HG03280 (cell line): ENCODE data around the gene BRD3OS.
"Not testable (repeated sequence)": the region's sequence is repeated elsewhere in the genome, so short reads cannot be mapped to it uniquely, and the experiment has no call there.

Experiments
- ATAC-seq: cut with Tn5 transposase; IDR thresholded peaks from one replicate; pipeline ENCODE4 v1.9.1; 2021; ENCODE audit warnings: mild to moderate bottlenecking, moderate library complexity; ENCODE audit not compliant: unreplicated experiment

The BRD3OS gene

DNA sequence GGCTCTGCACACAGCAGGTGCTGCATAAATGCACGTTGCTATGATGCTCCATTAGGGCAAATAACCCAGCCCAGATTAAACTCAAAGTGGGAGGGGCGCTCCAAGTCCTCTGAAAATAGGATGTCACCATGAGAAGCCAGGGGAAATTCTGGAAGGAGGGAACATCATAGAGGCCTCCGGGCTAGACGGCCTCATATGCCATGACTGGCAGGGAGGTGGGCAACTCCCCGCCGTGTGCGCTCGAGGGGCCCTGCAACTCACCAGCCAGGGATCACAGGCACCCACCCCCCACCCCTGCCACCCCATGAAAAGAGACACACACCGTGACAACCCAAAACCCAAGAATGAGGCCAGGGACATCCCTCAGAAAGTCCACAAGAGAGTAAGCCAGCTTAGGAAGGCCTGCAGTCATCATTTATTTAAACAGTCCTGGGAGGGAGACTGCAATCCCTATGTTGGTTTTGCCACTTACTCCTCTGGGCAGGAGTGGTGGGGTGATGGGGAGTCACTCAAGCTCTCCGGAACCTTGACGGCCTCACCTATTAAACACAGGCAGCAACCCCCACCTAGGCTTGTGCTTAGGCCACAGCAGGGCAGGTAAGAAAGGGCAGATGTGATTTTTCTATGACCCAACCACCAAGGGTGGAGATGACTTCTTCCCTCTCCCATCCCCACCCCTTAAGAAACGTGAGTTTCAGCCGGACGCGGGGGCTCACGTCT is 37.2 kb upstream of the BRD3OS start:
- no peak for ATAC-seq

DNA sequence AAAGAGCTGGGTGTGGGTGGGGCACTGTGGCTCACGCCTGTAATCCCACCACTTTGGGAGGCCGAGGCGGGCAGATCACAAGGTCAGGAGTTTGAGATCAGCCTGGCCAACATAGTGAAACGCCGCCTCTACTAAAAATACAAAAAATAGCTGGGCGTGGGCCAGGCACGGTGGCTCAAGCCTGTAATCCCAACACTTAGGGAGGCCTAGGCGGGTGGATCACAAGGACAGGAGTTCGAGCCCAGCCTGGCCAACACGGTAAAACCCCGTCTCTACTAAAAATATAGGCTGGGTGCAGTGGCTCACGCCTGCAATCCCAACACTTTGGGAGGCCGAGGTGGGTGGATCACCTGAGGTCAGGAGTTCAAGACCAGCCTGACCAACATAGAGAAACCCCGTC is 36.5 kb upstream of the BRD3OS start:
- not testable (repeated sequence) for ATAC-seq

GRCh38 chr9:133989625-133990365 is 35.5 kb upstream of the BRD3OS start:
- ATAC-seq: no peak

GRCh38 chr9:133990366-133991213 is 34.7 kb upstream of the BRD3OS start:
- no peak for ATAC-seq

DNA sequence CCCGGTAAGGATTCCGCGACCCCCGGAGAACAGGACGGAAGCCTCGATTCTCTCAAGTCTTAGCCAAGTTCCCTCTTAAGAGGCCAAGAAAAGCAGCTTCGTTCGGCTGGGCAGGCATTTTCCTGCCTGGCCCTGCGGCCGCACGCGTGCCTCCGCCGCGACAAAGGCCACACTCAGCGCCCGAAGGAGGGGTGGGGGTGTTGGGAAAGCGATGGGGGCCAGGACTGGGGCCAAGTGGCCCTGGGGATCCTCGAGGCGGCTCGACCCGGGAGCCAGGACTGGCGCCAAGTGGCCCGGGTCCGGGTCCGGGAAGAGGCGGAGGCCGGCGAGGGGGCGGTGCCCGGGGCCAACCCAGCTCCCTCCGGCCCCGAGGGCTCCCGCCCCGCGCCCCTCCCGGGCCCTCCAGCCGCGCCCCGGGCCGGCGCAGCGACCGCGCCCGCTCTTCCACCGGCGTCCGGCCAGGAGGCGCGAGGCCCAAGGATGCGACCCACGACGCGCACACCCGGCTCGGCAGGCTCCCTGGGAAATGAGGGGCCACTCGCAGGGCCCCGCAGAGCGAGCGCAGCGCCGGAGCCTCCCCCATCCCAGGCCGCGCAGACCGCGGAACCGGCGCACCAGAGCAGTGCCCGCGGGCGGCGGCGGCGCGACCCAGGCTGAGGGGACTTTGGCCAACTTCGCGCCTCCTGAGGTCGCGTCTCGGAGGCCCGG is 33.9 kb upstream of the BRD3OS start:
- peak; percentile 9 for ATAC-seq

GRCh38 chr9:133991964-133992779 is 33.1 kb upstream of the BRD3OS start, which contains the start of gene VAV2:
VAV2 (minus strand) TSS chr9:133992324; CDS start chr9:133992278, 46 bp downstream.
- ATAC-seq: peak; percentile 59

- peak; percentile 58 for ATAC-seq
These were observed 32.3 kb upstream of the BRD3OS start for GRCh38 chr9:133992780-133993634.

DNA sequence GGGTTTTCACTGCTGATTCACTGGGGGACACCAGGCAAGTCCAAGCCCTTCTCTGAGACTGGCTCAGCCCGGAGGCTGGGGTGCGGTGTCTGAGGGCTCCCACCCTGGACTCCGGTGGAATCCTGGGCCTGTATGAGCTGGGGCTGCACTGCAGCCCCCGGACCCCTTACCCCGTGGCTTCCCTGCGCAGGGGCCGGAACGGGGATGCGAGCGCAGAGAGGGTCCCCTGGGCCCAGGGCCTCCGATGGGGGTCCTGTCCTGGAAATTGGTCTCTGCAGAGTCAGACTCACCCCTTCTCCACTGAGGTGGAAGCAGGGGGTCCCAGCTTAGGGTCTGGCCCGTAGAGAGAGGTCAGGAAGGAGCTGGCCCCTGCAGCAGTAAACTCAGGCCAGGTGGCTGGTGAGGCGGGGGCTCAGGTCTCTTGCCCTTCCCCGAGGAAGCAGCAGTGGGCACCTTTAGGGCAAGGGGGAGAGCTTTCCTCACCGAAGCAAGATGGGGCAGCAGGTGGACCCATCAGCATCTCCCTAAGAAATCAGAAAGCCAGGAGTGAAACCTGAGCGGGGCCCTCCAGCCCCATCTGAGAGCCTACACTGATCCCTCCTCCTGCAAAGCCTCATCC is 31.5 kb upstream of the BRD3OS start:
- ATAC-seq: no peak

DNA sequence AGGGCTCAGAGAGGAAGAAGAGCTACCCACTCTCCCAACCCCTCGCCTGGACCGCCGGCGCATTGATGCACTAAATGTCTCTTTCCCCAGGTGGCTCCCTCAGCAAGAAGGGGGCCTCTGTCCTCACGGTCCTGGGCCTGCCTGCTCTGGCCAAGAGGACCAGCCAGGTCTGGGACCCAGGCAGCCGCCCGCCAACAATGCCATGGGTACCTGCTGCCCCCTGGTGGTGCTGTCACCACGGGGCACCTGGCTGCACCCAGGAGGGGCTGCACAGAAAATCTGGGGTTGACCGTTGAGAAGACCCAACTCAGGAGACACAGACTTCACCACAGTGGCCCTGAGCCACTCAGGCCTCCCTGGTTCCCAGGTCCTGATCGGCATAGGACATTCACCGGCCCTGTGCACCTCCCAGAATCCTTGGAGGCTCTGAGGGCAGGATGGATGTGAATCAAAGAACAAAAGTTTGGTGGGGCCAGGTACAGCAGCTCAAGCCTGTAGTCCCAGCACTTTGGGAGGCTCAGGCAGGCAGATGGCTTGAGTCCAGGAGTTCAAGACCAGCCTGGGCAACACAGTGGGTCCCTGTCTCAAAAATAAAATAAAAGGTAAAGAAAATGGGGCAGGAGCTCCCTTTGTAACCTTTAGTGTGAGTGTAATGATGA is 30.8 kb upstream of the BRD3OS start:
- no peak for ATAC-seq

DNA sequence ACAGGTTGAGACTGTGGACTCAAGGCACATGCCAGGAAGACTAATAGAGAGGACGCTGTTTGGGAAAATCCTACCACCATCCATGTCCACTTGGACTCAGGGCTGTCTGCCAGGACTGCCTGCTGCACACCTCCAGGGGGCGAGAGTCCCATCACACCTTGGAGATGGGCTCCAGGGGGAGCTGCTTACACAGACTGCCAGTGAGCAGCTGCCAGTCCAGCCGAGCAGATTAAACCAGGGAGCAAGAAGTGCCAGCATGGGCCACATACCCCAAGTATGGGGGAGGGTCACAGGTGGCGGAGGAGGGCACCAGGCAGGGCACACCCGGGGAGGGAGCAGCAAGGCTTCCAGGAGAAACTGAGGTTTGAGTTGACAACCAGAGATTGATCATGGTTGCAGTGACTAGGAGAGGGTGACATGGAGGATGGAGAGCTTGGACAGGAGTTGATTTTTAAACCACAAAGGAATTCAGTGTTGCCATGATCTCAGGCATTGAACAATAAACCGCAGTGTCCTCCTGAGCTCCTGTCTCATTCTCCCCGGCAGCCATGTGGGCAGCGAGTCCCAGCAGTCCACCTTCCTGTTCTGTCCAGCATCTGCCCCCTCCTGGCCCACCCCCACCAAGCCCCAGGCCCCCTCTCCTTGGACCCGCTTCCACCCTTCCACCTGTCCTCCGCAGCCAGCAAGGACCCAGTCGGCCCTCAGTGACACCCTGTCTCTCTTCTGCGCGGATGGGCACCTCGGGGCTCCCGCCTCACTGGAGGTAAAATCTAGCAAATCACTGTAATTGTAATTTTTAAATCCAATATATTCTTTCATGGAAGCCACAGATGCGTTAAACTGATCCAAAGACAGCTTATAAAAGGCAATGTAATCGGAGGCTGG is 30.0 kb upstream of the BRD3OS start:
- ATAC-seq: no peak

- ATAC-seq: no peak
These were observed 28.5 kb upstream of the BRD3OS start for GRCh38 chr9:133996531-133997520.

- ATAC-seq: no peak
These were observed 27.7 kb upstream of the BRD3OS start for GRCh38 chr9:133997584-133997983.

- no peak for ATAC-seq
These were observed 26.2 kb upstream of the BRD3OS start for GRCh38 chr9:133998915-133999595.

GRCh38 chr9:133999851-134000265 is 25.4 kb upstream of the BRD3OS start:
- no peak for ATAC-seq

GRCh38 chr9:134002796-134003195 is 22.5 kb upstream of the BRD3OS start:
- ATAC-seq: no peak
